ENCODE results near the gene C19orf33. TPM values are rescaled to one million over a fixed set of nuclear protein-coding genes. Genes with fewer than 3 reads are reported as not detected.

Gene C19orf33
- total RNA-seq, 1 experiment from 2014 or later = 100 TPM

GRCh38 chr19:38323291-38323690 lies 19.2 kb downstream of the C19orf33 start:
- H3K27me3 ChIP-seq (ENCODE audit: insufficient read depth, low read depth) = peaks cover 17% of the 10 kb centered on the region
- no peak overlapping the region for H3K4me2 ChIP-seq
- no peak overlapping the region for H3K4me3 ChIP-seq
- no peak for DNase-seq
- H3K79me2 ChIP-seq (ENCODE audit: low read depth) = no peaks in the 10 kb centered on the region
- no TSS peak for BruUV-seq (replicated peaks)
- intact Hi-C loops (cut with micrococcal nuclease; ENCODE audit: unreplicated experiment) = no loop called here
- H4K20me1 ChIP-seq (ENCODE audit: insufficient read depth) = no peaks in the 10 kb centered on the region
- no peak overlapping the region for H3K27ac ChIP-seq
- POLR2A ChIA-PET (ENCODE audit: unreplicated experiment) = no interaction called here
- H3K36me3 ChIP-seq (ENCODE audit: low read depth) = no peaks in the 10 kb centered on the region
- CTCF ChIA-PET = no interaction called here
- 0 out of 2 replicates have a peak, but pooled peaks cover 3% of the 10 kb centered on the region for H3K4me1 ChIP-seq (replicated peaks; ENCODE audit: insufficient read depth)
- no peak overlapping the region for H2AFZ ChIP-seq
- H3K9me3 ChIP-seq (ENCODE audit: insufficient read depth, low read depth) = no peaks in the 10 kb centered on the region
- TF ChIP-seq EZH2 (IDR thresholded peaks at IDR 0.05; ENCODE audit: low read depth) (no peak), CTCF (conservative IDR thresholded peaks at IDR 0.05) (no peak)
- H3F3A ChIP-seq (ENCODE audit: insufficient read depth, low read depth) = 0 out of 2 replicates have a peak, but pooled peaks cover 3% of the 10 kb centered on the region
- no peaks in the 10 kb centered on the region for H3K9me2 ChIP-seq (ENCODE audit: insufficient read depth)

GRCh38 chr19:38324431-38324830 lies 20.4 kb downstream of the C19orf33 start:
- Histone ChIP-seq H3K27ac (no peak overlapping the region), H4K20me1 (ENCODE audit: insufficient read depth) (no peaks in the 10 kb centered on the region), H2AFZ (no peak overlapping the region), H3K79me2 (ENCODE audit: low read depth) (no peaks in the 10 kb centered on the region), H3K27me3 (ENCODE audit: insufficient read depth, low read depth) (peaks cover 14% of the 10 kb centered on the region), H3K9me3 (ENCODE audit: insufficient read depth, low read depth) (no peaks in the 10 kb centered on the region), H3K4me2 (no peak overlapping the region), H3K9me2 (ENCODE audit: insufficient read depth) (no peaks in the 10 kb centered on the region), H3K4me3 (no peak overlapping the region), H3K36me3 (ENCODE audit: low read depth) (no peaks in the 10 kb centered on the region), H3F3A (ENCODE audit: insufficient read depth, low read depth) (0 out of 2 replicates have a peak, but pooled peaks cover 3% of the 10 kb centered on the region), H3K4me1 (replicated peaks; ENCODE audit: insufficient read depth) (0 out of 2 replicates have a peak, but pooled peaks cover 3% of the 10 kb centered on the region)
- no peak for DNase-seq
- no peak for TF ChIP-seq CTCF (conservative IDR thresholded peaks at IDR 0.05)
- no peak for TF ChIP-seq EZH2 (IDR thresholded peaks at IDR 0.05; ENCODE audit: low read depth)
- POLR2A ChIA-PET (ENCODE audit: unreplicated experiment) = no interaction called here
- BruUV-seq (replicated peaks) = no TSS peak
- intact Hi-C loops (cut with micrococcal nuclease; ENCODE audit: unreplicated experiment) = no loop called here
- CTCF ChIA-PET = no interaction called here

- H3K27me3 ChIP-seq (ENCODE audit: insufficient read depth, low read depth) = no peaks in the 10 kb centered on the region
- H3K36me3 ChIP-seq (ENCODE audit: low read depth) = no peaks in the 10 kb centered on the region
- no peak overlapping the region for H2AFZ ChIP-seq
- CTCF ChIA-PET = no interaction called here
- H4K20me1 ChIP-seq (ENCODE audit: insufficient read depth) = no peaks in the 10 kb centered on the region
- no TSS peak for BruUV-seq (replicated peaks)
- intact Hi-C loops (cut with micrococcal nuclease; ENCODE audit: unreplicated experiment) = no loop called here
- no peak overlapping the region for H3K4me2 ChIP-seq
- no peak overlapping the region for H3K27ac ChIP-seq
- 0 out of 2 replicates have a peak, but pooled peaks cover 3% of the 10 kb centered on the region for H3F3A ChIP-seq (ENCODE audit: insufficient read depth, low read depth)
- H3K79me2 ChIP-seq (ENCODE audit: low read depth) = no peaks in the 10 kb centered on the region
- H3K4me3 ChIP-seq = no peak overlapping the region
- POLR2A ChIA-PET (ENCODE audit: unreplicated experiment) = no interaction called here
- 0 out of 2 replicates have a peak, but pooled peaks cover 3% of the 10 kb centered on the region for H3K4me1 ChIP-seq (replicated peaks; ENCODE audit: insufficient read depth)
- no peaks in the 10 kb centered on the region for H3K9me3 ChIP-seq (ENCODE audit: insufficient read depth, low read depth)
- no peak for DNase-seq
- no peak for TF ChIP-seq CTCF (conservative IDR thresholded peaks at IDR 0.05)
- TF ChIP-seq EZH2 (IDR thresholded peaks at IDR 0.05; ENCODE audit: low read depth) = no peak
- H3K9me2 ChIP-seq (ENCODE audit: insufficient read depth) = no peaks in the 10 kb centered on the region
Observed at GRCh38 chr19:38326591-38326990, 22.5 kb downstream of the C19orf33 start.
